Measurements from ENCODE around the gene EBLN2.
"Not testable (repeated sequence)": the region's sequence is repeated elsewhere in the genome, so short reads cannot be mapped to it uniquely, and the experiment has no call there.

The EBLN2 gene

GRCh38 chr3:73045391-73045790, 16.1 kb upstream of the EBLN2 start:
- peaks cover 54% of the 10 kb centered on the region for H3K4me1 Mint-ChIP-seq (ENCODE audit: low read depth)
- no peak overlapping the region for H3K4me3 Mint-ChIP-seq
- H3K27me3 Mint-ChIP-seq: no peaks in the 10 kb centered on the region
- no peaks in the 10 kb centered on the region for H3K9me3 Mint-ChIP-seq (ENCODE audit: low read depth)
- peak overlapping the region; percentile 68 for H3K27ac Mint-ChIP-seq
- no peaks in the 10 kb centered on the region for H3K36me3 Mint-ChIP-seq

DNA sequence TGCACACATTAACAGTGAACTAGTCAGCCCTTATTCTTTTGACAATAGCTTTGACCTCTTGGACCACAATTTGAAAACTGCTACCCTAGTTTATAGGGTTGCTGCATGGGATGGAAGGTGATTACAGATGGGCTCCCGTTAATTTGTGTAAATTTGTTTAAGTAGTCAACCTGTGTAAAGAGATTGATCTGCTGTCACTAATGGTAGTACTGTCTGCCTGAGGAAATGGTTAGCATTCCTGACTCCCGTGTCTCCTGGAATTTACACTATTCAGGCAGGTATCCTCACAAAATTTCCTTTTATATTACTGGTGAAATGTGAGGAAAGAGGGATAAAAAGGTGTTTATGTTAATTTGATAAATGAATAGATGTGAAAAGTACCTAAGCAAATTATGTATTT, 15.3 kb upstream of the EBLN2 start:
- Mint-ChIP-seq H3K4me1 (ENCODE audit: low read depth) (peaks cover 49% of the 10 kb centered on the region), H3K36me3 (no peaks in the 10 kb centered on the region), H3K4me3 (no peak overlapping the region), H3K9me3 (ENCODE audit: low read depth) (no peaks in the 10 kb centered on the region), H3K27ac (no peak overlapping the region), H3K27me3 (no peaks in the 10 kb centered on the region)

- H3K4me1 Mint-ChIP-seq (ENCODE audit: low read depth): peaks cover 33% of the 10 kb centered on the region
- no peak overlapping the region for H3K27ac Mint-ChIP-seq
Measured at GRCh38 chr3:73049319-73049718, 12.1 kb upstream of the EBLN2 start.

DNA sequence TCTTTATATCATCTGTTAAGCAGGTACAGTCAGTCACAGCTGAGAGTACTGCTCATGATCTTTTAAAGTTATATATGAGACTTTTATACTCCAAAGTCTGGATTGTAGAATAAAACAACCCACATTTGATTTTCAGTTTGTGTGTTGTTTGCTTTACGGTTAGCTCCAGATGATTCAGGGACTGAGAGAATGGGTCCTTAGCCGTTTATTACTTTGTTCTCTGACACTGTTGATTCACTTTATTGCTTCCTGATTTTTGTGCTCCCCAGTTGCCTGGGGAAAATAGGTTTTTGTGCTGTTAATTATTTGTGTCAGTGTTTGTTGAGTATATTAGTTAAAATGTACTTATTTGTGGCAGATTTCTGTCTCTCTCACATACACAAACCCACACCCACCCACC, 8.6 kb upstream of the EBLN2 start:
- peaks cover 21% of the 10 kb centered on the region for H3K4me1 Mint-ChIP-seq (ENCODE audit: low read depth)
- no peaks in the 10 kb centered on the region for H3K27me3 Mint-ChIP-seq
- no peaks in the 10 kb centered on the region for H3K9me3 Mint-ChIP-seq (ENCODE audit: low read depth)
- H3K36me3 Mint-ChIP-seq: no peaks in the 10 kb centered on the region
- no peak overlapping the region for H3K27ac Mint-ChIP-seq
- H3K4me3 Mint-ChIP-seq: no peak overlapping the region

More at GRCh38 chr3:73049319-73049718, 12.1 kb upstream of the EBLN2 start:
- Mint-ChIP-seq H3K36me3 (no peaks in the 10 kb centered on the region), H3K9me3 (ENCODE audit: low read depth) (no peaks in the 10 kb centered on the region), H3K4me3 (no peak overlapping the region), H3K27me3 (no peaks in the 10 kb centered on the region)

DNA sequence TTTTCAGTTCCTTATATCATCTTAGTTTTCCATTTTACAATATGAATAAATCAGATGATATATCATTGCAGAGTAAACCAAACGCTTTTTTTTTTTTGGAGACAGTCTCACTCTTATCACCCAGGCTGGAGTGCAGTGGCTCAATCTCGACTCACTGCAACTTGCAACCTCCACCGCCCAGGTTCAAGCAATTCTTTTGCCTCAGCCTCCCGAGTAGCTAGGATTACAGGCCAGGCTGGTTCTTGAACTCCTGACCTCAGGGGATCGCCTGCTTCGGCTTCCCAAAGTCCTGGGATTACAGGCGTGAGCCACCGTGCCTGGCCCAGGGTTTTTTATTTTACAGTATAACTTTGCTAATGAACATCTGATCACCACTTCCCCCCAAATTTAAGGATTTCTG, 5.9 kb upstream of the EBLN2 start:
- Mint-ChIP-seq H3K9me3 (ENCODE audit: low read depth) (no peaks in the 10 kb centered on the region), H3K4me3 (no peak overlapping the region), H3K4me1 (ENCODE audit: low read depth) (peaks cover 19% of the 10 kb centered on the region), H3K27ac (no peak overlapping the region), H3K27me3 (no peaks in the 10 kb centered on the region), H3K36me3 (no peaks in the 10 kb centered on the region)

DNA sequence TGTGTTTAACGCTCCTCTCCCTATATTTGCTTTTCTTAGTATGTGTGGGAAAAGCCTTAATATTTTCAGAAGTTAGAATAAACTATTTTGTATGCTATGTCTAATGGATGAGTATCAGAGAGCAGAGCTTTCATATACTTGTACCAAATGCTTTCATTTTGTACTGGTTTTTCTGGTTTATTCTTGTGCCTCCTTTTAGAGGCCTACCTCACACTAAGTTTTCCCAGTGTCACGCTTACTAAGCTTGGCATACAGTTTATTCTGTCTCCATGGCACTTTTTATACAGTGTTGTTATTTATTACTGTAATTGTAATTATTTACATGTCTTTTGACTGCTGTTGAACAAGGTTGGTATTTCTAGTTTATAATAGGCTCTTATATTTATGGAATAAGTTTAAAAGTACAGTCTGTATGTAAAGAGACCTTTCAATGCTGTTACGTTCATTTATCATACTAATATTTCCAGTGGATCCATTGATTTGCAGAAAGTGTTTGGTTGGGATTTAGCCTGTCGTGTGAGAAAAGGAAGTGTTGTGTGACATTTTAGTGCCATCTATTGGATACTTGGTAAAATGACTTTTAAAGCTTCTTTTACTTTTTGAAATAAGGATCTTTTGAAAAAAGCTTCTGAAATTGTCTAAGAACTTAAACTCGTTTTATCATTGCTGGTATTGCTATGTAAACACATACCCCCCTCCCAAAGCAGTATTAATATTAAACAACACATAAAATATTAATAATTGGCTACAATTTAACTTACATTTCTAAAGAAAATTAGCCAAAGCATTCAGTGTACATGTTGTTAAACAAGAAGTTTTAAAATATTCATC, 5.2 kb upstream of the EBLN2 start:
- Mint-ChIP-seq H3K27me3 (no peaks in the 10 kb centered on the region), H3K27ac (no peak overlapping the region), H3K9me3 (ENCODE audit: low read depth) (no peaks in the 10 kb centered on the region), H3K36me3 (no peaks in the 10 kb centered on the region), H3K4me1 (ENCODE audit: low read depth) (peaks cover 17% of the 10 kb centered on the region), H3K4me3 (no peak overlapping the region)

- no peak overlapping the region for H3K4me3 Mint-ChIP-seq
- H3K27me3 Mint-ChIP-seq: no peaks in the 10 kb centered on the region
- no peaks in the 10 kb centered on the region for H3K9me3 Mint-ChIP-seq (ENCODE audit: low read depth)
- peaks cover 15% of the 10 kb centered on the region for H3K4me1 Mint-ChIP-seq (ENCODE audit: low read depth)
- no peaks in the 10 kb centered on the region for H3K36me3 Mint-ChIP-seq
- H3K27ac Mint-ChIP-seq: no peak overlapping the region
Measured at GRCh38 chr3:73056845-73057150, 4.7 kb upstream of the EBLN2 start.

DNA sequence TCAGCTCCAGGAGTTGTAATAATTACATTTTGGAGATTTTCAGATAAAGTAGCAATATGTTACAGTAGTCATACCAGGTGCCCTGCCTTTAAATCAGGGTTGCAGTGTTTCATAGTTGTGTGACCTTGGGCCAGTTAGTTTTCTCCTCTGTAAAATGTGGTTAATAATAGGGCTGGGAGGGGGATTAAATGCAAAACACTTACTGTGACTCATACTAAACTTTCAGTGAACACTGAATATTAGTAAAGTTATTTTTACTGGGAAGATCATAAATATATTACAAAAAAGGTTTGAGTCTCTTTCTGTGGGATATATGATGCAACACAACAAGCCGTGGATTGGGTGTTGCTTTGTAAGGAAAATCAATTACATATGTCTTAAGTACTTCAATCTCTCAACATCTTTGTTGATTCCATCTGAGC, 1.1 kb upstream of the EBLN2 start:
- H3K27me3 Mint-ChIP-seq: no peaks in the 10 kb centered on the region
- no peak overlapping the region for H3K4me3 Mint-ChIP-seq
- no peaks in the 10 kb centered on the region for H3K36me3 Mint-ChIP-seq
- H3K9me3 Mint-ChIP-seq (ENCODE audit: low read depth): no peaks in the 10 kb centered on the region
- H3K27ac Mint-ChIP-seq: no peak overlapping the region
- H3K4me1 Mint-ChIP-seq (ENCODE audit: low read depth): peaks cover 7% of the 10 kb centered on the region

GRCh38 chr3:73066243-73066642, 4.8 kb downstream of the EBLN2 start:
- not testable (repeated sequence) for H3K4me1 Mint-ChIP-seq (ENCODE audit: low read depth); H3K9me3 Mint-ChIP-seq (ENCODE audit: low read depth); H3K27ac Mint-ChIP-seq; H3K27me3 Mint-ChIP-seq; H3K4me3 Mint-ChIP-seq; H3K36me3 Mint-ChIP-seq

- Mint-ChIP-seq H3K4me1 (ENCODE audit: low read depth) (peaks cover 20% of the 10 kb centered on the region), H3K9me3 (ENCODE audit: low read depth) (no peaks in the 10 kb centered on the region), H3K36me3 (no peaks in the 10 kb centered on the region), H3K27ac (no peak overlapping the region), H3K27me3 (no peaks in the 10 kb centered on the region), H3K4me3 (no peak overlapping the region)
Measured at GRCh38 chr3:73068419-73068818, 7.0 kb downstream of the EBLN2 start.

- Mint-ChIP-seq H3K27me3 (no peaks in the 10 kb centered on the region), H3K36me3 (no peaks in the 10 kb centered on the region), H3K4me3 (no peak overlapping the region), H3K4me1 (ENCODE audit: low read depth) (peaks cover 20% of the 10 kb centered on the region), H3K9me3 (ENCODE audit: low read depth) (no peaks in the 10 kb centered on the region), H3K27ac (no peak overlapping the region)
Measured at GRCh38 chr3:73069187-73069586, 7.7 kb downstream of the EBLN2 start.

- no peaks in the 10 kb centered on the region for H3K36me3 Mint-ChIP-seq
- H3K9me3 Mint-ChIP-seq (ENCODE audit: low read depth): no peaks in the 10 kb centered on the region
- peak overlapping the region; percentile 58 for H3K27ac Mint-ChIP-seq
- H3K4me1 Mint-ChIP-seq (ENCODE audit: low read depth): peaks cover 20% of the 10 kb centered on the region
- H3K27me3 Mint-ChIP-seq: no peaks in the 10 kb centered on the region
- no peak overlapping the region for H3K4me3 Mint-ChIP-seq
Measured at GRCh38 chr3:73069775-73070444, 8.5 kb downstream of the EBLN2 start.

- no peak overlapping the region for H3K27ac Mint-ChIP-seq
- peaks cover 20% of the 10 kb centered on the region for H3K4me1 Mint-ChIP-seq (ENCODE audit: low read depth)
- no peaks in the 10 kb centered on the region for H3K27me3 Mint-ChIP-seq
- no peaks in the 10 kb centered on the region for H3K9me3 Mint-ChIP-seq (ENCODE audit: low read depth)
- H3K36me3 Mint-ChIP-seq: no peaks in the 10 kb centered on the region
- no peak overlapping the region for H3K4me3 Mint-ChIP-seq
Measured at GRCh38 chr3:73070675-73071575, 9.5 kb downstream of the EBLN2 start.

DNA sequence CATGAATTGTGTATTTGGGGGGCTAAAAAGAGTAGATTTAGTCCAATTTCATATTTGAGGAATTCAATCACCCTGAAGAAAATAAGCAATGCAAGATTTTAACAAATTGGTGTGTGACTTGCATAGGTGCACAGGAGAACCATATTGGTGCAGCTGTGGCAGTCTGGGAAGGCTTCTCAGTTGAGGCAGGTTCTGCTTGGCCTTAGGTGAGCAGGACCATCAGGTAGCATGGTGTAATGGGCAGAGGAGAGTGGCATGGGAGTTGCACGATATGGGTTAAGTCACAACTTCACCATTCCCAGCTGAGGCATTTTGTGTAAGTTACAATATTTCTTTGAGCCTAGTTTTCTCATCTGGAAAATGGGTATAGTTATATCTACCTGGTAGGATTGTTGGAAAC, 10.5 kb downstream of the EBLN2 start:
- H3K9me3 Mint-ChIP-seq (ENCODE audit: low read depth): no peaks in the 10 kb centered on the region
- H3K27ac Mint-ChIP-seq: no peak overlapping the region
- H3K4me3 Mint-ChIP-seq: no peak overlapping the region
- H3K4me1 Mint-ChIP-seq (ENCODE audit: low read depth): peaks cover 20% of the 10 kb centered on the region
- no peaks in the 10 kb centered on the region for H3K27me3 Mint-ChIP-seq
- no peaks in the 10 kb centered on the region for H3K36me3 Mint-ChIP-seq

GRCh38 chr3:73072634-73073033, 11.2 kb downstream of the EBLN2 start:
- no peak overlapping the region for H3K27ac Mint-ChIP-seq
- peaks cover 20% of the 10 kb centered on the region for H3K4me1 Mint-ChIP-seq (ENCODE audit: low read depth)
- no peak overlapping the region for H3K4me3 Mint-ChIP-seq
- H3K9me3 Mint-ChIP-seq (ENCODE audit: low read depth): no peaks in the 10 kb centered on the region
- no peaks in the 10 kb centered on the region for H3K27me3 Mint-ChIP-seq
- H3K36me3 Mint-ChIP-seq: no peaks in the 10 kb centered on the region

Data from activated naive CD8-positive, alpha-beta T cell (primary cell).